Measurements from ENCODE around the gene HSPE1.
"Not testable (repeated sequence)": the region's sequence is repeated elsewhere in the genome, so short reads cannot be mapped to it uniquely, and the experiment has no call there.

HSPE1 gene

GRCh38 chr2:197499594-197500502 lies at the start of gene HSPE1, which contains the start of gene HSPD1:
Gene HSPE1 (plus strand): TSS chr2:197500379. CDS start chr2:197500437, 58 bp downstream.
Gene HSPD1 (minus strand): TSS chr2:197499840. CDS start chr2:197498848, 992 bp downstream.
- peak; percentile 85 to 99 (median 96) for DNase-seq (ENCODE audit: low read depth in 2 of 3, low spot score in 2 of 3)

GRCh38 chr2:197450465-197450864 lies 49.7 kb upstream of the HSPE1 start:
- DNase-seq (ENCODE audit: low read depth in 2 of 3, low spot score in 2 of 3): no peak

GRCh38 chr2:197450935-197451358 lies 49.2 kb upstream of the HSPE1 start:
- not testable (repeated sequence) for DNase-seq (ENCODE audit: low read depth in 2 of 3, low spot score in 2 of 3)

GRCh38 chr2:197452754-197453122 lies 47.4 kb upstream of the HSPE1 start:
- DNase-seq (ENCODE audit: low read depth in 2 of 3, low spot score in 2 of 3): no peak

GRCh38 chr2:197453123-197453913 lies 46.9 kb upstream of the HSPE1 start, which contains the start of gene COQ10B:
Gene COQ10B (plus strand): TSS chr2:197453552. CDS start chr2:197453561, 9 bp downstream.
- DNase-seq (ENCODE audit: low read depth in 2 of 3, low spot score in 2 of 3): peak; percentile 86 to 98 (median 95)

GRCh38 chr2:197453914-197454398 lies 46.2 kb upstream of the HSPE1 start:
- no peak for DNase-seq (ENCODE audit: low read depth in 2 of 3, low spot score in 2 of 3)

GRCh38 chr2:197454923-197455322 lies 45.3 kb upstream of the HSPE1 start:
- DNase-seq (ENCODE audit: low read depth in 2 of 3, low spot score in 2 of 3): no peak

- no peak for DNase-seq (ENCODE audit: low read depth in 2 of 3, low spot score in 2 of 3)
Measured at GRCh38 chr2:197455428-197455827, 44.8 kb upstream of the HSPE1 start.

GRCh38 chr2:197460649-197461048 lies 39.5 kb upstream of the HSPE1 start:
- no peak for DNase-seq (ENCODE audit: low read depth in 2 of 3, low spot score in 2 of 3)

- DNase-seq (ENCODE audit: low read depth in 2 of 3, low spot score in 2 of 3): no peak
Measured at GRCh38 chr2:197461057-197461456, 39.1 kb upstream of the HSPE1 start.

GRCh38 chr2:197464175-197464574 lies 36.0 kb upstream of the HSPE1 start:
- no peak for DNase-seq (ENCODE audit: low read depth in 2 of 3, low spot score in 2 of 3)

GRCh38 chr2:197472166-197472565 lies 28.0 kb upstream of the HSPE1 start:
- no peak for DNase-seq (ENCODE audit: low read depth in 2 of 3, low spot score in 2 of 3)

- DNase-seq (ENCODE audit: low read depth in 2 of 3, low spot score in 2 of 3): no peak
Measured at GRCh38 chr2:197477797-197478196, 22.4 kb upstream of the HSPE1 start.

- DNase-seq (ENCODE audit: low read depth in 2 of 3, low spot score in 2 of 3): no peak
Measured at GRCh38 chr2:197480165-197481036, 19.8 kb upstream of the HSPE1 start.

- not testable (repeated sequence) for DNase-seq (ENCODE audit: low read depth in 2 of 3, low spot score in 2 of 3)
Measured at GRCh38 chr2:197484248-197484647, 15.9 kb upstream of the HSPE1 start.

GRCh38 chr2:197486175-197486574 lies 14.0 kb upstream of the HSPE1 start:
- DNase-seq (ENCODE audit: low read depth in 2 of 3, low spot score in 2 of 3): no peak

GRCh38 chr2:197487385-197487784 lies 12.8 kb upstream of the HSPE1 start:
- DNase-seq (ENCODE audit: low read depth in 2 of 3, low spot score in 2 of 3): no peak

GRCh38 chr2:197495433-197496134 lies 4.6 kb upstream of the HSPE1 start:
- DNase-seq (ENCODE audit: low read depth in 2 of 3, low spot score in 2 of 3): no peak

- DNase-seq (ENCODE audit: low read depth in 2 of 3, low spot score in 2 of 3): no peak
Measured at GRCh38 chr2:197496695-197497094, 3.5 kb upstream of the HSPE1 start.

- DNase-seq (ENCODE audit: low read depth in 2 of 3, low spot score in 2 of 3): no peak
Measured at GRCh38 chr2:197497326-197497725, 2.9 kb upstream of the HSPE1 start.

Data from activated CD8-positive, alpha-beta memory T cell treated with anti-CD3 and anti-CD28 coated beads for 48 hours (primary cell).